Measurements from ENCODE around the gene PARP6. TPM values are rescaled to one million over a fixed set of nuclear protein-coding genes. Genes with fewer than 3 reads are reported as not detected.
A peak's percentile ranks its signal among the peaks of the same experiment; 100 is the strongest.

The PARP6 gene
- total RNA-seq, 3 donors from 2014 or later (not counting 1 experiment from before 2014, with no cell fraction given) = 132 to 135 (median 132) TPM

GRCh38 chr15:72313448-72313840, 41.1 kb upstream of the PARP6 start:
- ATAC-seq = no peak
- intact Hi-C loops (cut with micrococcal nuclease) = loop anchor here (5.0 to 10.0 kb wide), 3 partner anchors 161 to 361 kb away; partner anchors contain the start of gene ARIH1
- Mint-ChIP-seq H3K36me3 (no peaks in the 10 kb centered on the region), H3K4me3 (no peak overlapping the region), H3K27ac (no peak overlapping the region), H3K4me1 (peaks cover under 1 to 1% of the 10 kb centered on the region in 2 donors), H3K9me3 (no peaks in the 10 kb centered on the region), H3K27me3 (ENCODE audit: low read depth in 2 of 2) (no peaks in the 10 kb centered on the region)
- DNase-seq = no peak
- H3K27ac ChIP-seq (ENCODE audit: low read length) = no peak overlapping the region
- H3K4me3 ChIP-seq (ENCODE audit: low read length) = no peak overlapping the region
- H3K27me3 ChIP-seq (ENCODE audit: control insufficient read depth, insufficient read depth, low read length) = no peaks in the 10 kb centered on the region
- H3K4me1 ChIP-seq (ENCODE audit: control insufficient read depth, insufficient read depth, low read length) = no peaks in the 10 kb centered on the region
- 88% methylated on average over 2 of the region's 2 CpGs for WGBS (ENCODE audit: insufficient coverage)
- no peaks in the 10 kb centered on the region for H3K36me3 ChIP-seq (ENCODE audit: control insufficient read depth, insufficient read depth, low read length)
- TF ChIP-seq CTCF (IDR thresholded peaks at IDR 0.05) = no peak
- no peaks in the 10 kb centered on the region for H3K9me3 ChIP-seq (ENCODE audit: control insufficient read depth, insufficient read depth, low read length)

- H3K4me3 Mint-ChIP-seq = no peak overlapping the region
- Histone ChIP-seq H3K36me3 (ENCODE audit: control insufficient read depth, insufficient read depth, low read length) (no peaks in the 10 kb centered on the region), H3K4me3 (ENCODE audit: low read length) (no peak overlapping the region), H3K9me3 (ENCODE audit: control insufficient read depth, insufficient read depth, low read length) (no peaks in the 10 kb centered on the region), H3K27ac (ENCODE audit: low read length) (no peak overlapping the region), H3K4me1 (ENCODE audit: control insufficient read depth, insufficient read depth, low read length) (no peaks in the 10 kb centered on the region), H3K27me3 (ENCODE audit: control insufficient read depth, insufficient read depth, low read length) (no peaks in the 10 kb centered on the region)
- ATAC-seq (peak; percentile 87 to 100 (median 98)), DNase-seq (peak; percentile 53 to 75)
- TF ChIP-seq CTCF (IDR thresholded peaks at IDR 0.05) = peak; percentile 74
- WGBS (ENCODE audit: insufficient coverage) = 67% methylated on average over 2 of the region's 2 CpGs
- intact Hi-C loops (cut with micrococcal nuclease) = loop anchor here (5.0 to 10.0 kb wide), 3 partner anchors 162 to 362 kb away; partner anchors contain the start of gene ARIH1
- no peaks in the 10 kb centered on the region for H3K27me3 Mint-ChIP-seq (ENCODE audit: low read depth in 2 of 2)
- no peaks in the 10 kb centered on the region for H3K4me1 Mint-ChIP-seq
- no peaks in the 10 kb centered on the region for H3K36me3 Mint-ChIP-seq
- H3K27ac Mint-ChIP-seq = no peak overlapping the region
- H3K9me3 Mint-ChIP-seq = no peaks in the 10 kb centered on the region
Observed at GRCh38 chr15:72312605-72313447, 40.5 kb upstream of the PARP6 start.

- Mint-ChIP-seq H3K4me3 (no peak overlapping the region), H3K4me1 (peaks cover 0 to 15% of the 10 kb centered on the region in 2 donors), H3K36me3 (no peaks in the 10 kb centered on the region), H3K27ac (peak overlapping the region in 1 of 2 donors; percentile 70), H3K9me3 (no peaks in the 10 kb centered on the region), H3K27me3 (ENCODE audit: low read depth in 2 of 2) (no peaks in the 10 kb centered on the region)
- H3K9me3 ChIP-seq (ENCODE audit: control insufficient read depth, insufficient read depth, low read length) = no peaks in the 10 kb centered on the region
- 90% methylated on average over 5 of the region's 5 CpGs for WGBS (ENCODE audit: insufficient coverage)
- no peak overlapping the region for H3K27ac ChIP-seq (ENCODE audit: low read length)
- intact Hi-C loops (cut with micrococcal nuclease) = no loop called here
- DNase-seq = no peak
- TF ChIP-seq CTCF (IDR thresholded peaks at IDR 0.05) = no peak
- H3K4me3 ChIP-seq (ENCODE audit: low read length) = no peak overlapping the region
- ATAC-seq = no peak
- H3K4me1 ChIP-seq (ENCODE audit: control insufficient read depth, insufficient read depth, low read length) = no peaks in the 10 kb centered on the region
- no peaks in the 10 kb centered on the region for H3K36me3 ChIP-seq (ENCODE audit: control insufficient read depth, insufficient read depth, low read length)
- H3K27me3 ChIP-seq (ENCODE audit: control insufficient read depth, insufficient read depth, low read length) = no peaks in the 10 kb centered on the region
Observed at GRCh38 chr15:72307026-72307425, 34.7 kb upstream of the PARP6 start.
